A549 (cell line): Measurements from ENCODE around the gene B4GALT2. TPM values are rescaled to one million over a fixed set of nuclear protein-coding genes. Genes with fewer than 3 reads are reported as not detected.

Source experiments
- ATAC-seq, 2 experiments: fragments of 200-7000 bp in 1 of 2; fragments of >200 bp in 1 of 2; cut with Nextera tagmentation in 1 of 2; cut with Tn5 transposase in 1 of 2; 3 replicates each; pipeline versions ENCODE4 v1.8.0 to v1.9.1; 2018 to 2020; ENCODE audit warnings: mild to moderate bottlenecking in 1 of 2, moderate library complexity in 1 of 2
- CTCF ChIA-PET: fragments of 300-600 bp; sonication (Branson Sonifier 250); formaldehyde crosslinking; extraction: SDS; loops from one replicate; lab custom pipeline; 2021; ENCODE audit warnings: antibody characterized with exemption, inconsistent platforms; lab: Yijun Ruan, JAX
- POLR2A ChIA-PET: fragments of 350-600 bp; formaldehyde crosslinking; extraction: SDS; loops from one replicate; lab custom pipeline; 2021; ENCODE audit warnings: antibody characterized with exemption, inconsistent platforms; lab: Yijun Ruan, JAX
- DNase-seq, 2 experiments: peaks; one replicate each; pipeline versions ENCODE4 v3.0.0 to v3.0.0-alpha.2; 2011 to 2016; ENCODE audit warnings: low read depth in 1 of 2, low spot score in 1 of 2
- FAIRE-seq: peaks from 2 replicates; lab custom pipeline; 2011; peaks lifted over from hg19 to GRCh38; lab: Jason Lieb, UNC
- H3K27ac ChIP-seq, 2 experiments: fragments of >200 bp; sonication (Bioruptor Twin); formaldehyde crosslinking; 3 replicates each; pipeline ENCODE4 v1.5.1; 2016 to 2017
- H3K4me1 ChIP-seq: fragments of >200 bp; sonication (Bioruptor Twin); formaldehyde crosslinking; 3 replicates; pipeline ENCODE4 v1.6.1; 2016
- H3K4me2 ChIP-seq: fragments of >200 bp; sonication (Bioruptor Twin); formaldehyde crosslinking; 3 replicates; pipeline ENCODE4 v1.6.1; 2016
- H3K4me3 ChIP-seq: fragments of >200 bp; sonication (Bioruptor Twin); formaldehyde crosslinking; 3 replicates; pipeline ENCODE4 v1.5.1; 2016
- H3K9me3 ChIP-seq: fragments of >200 bp; sonication (Bioruptor Twin); formaldehyde crosslinking; 3 replicates; pipeline ENCODE4 v1.6.1; 2016
- BCL3 ChIP-seq: fragments of >200 bp; sonication (Bioruptor Twin); formaldehyde crosslinking; IDR thresholded peaks from 3 replicates; pipeline ENCODE4 v1.6.1; 2016
- EHF ChIP-seq: fragments of 250-450 bp; sonication (Bioruptor Pico); IDR thresholded peaks from 2 replicates; pipeline ENCODE4 v1.5.0; 2020; ENCODE audit warnings: mild to moderate bottlenecking
- EHMT2 ChIP-seq: fragments of 200-600 bp; sonication (generic); IDR thresholded peaks from 2 replicates; pipeline ENCODE4 v1.6.1; 2016; ENCODE audit warnings: antibody characterized with exemption, low read depth, mild to moderate bottlenecking, moderate library complexity
- EP300 ChIP-seq, 2 experiments: fragments of >200 bp; sonication (Bioruptor Twin); formaldehyde crosslinking; IDR thresholded peaks; 2 replicates in 1 of 2; 3 replicates in 1 of 2; pipeline ENCODE4 v1.6.1; 2016 to 2017
- FOSL2 ChIP-seq, 2 experiments: fragments of 450-650 bp in 1 of 2; fragments of >200 bp in 1 of 2; sonication (Bioruptor Twin) in 1 of 2; formaldehyde crosslinking; IDR thresholded peaks; 2 replicates each; pipeline versions ENCODE4 v1.5.0 to v1.6.1; 2016 to 2020; ENCODE audit warnings: mild to moderate bottlenecking in 1 of 2, moderate library complexity in 1 of 2
- HES2 ChIP-seq: fragments of >200 bp; sonication (Bioruptor Twin); formaldehyde crosslinking; IDR thresholded peaks from 2 replicates; pipeline ENCODE4 v1.6.1; 2016
- HEYL ChIP-seq: fragments of 250-450 bp; sonication (Bioruptor Pico); IDR thresholded peaks from 2 replicates; pipeline ENCODE4 v1.8.0; 2021; ENCODE audit warnings: mild to moderate bottlenecking, moderate library complexity
- HOXA7 ChIP-seq: fragments of 250-450 bp; sonication (Bioruptor Pico); IDR thresholded peaks from 2 replicates; pipeline ENCODE4 v1.5.0; 2020; ENCODE audit warnings: mild to moderate bottlenecking, moderate library complexity
- MAX ChIP-seq: IDR thresholded peaks from 2 replicates; pipeline ENCODE4 v1.6.1; 2012
- NFE2L2 ChIP-seq: fragments of 150-350 bp; conservative IDR thresholded peaks from 2 replicates; pipeline ENCODE4 v1.6.1; 2014; ENCODE audit warnings: low read length
- NPAS2 ChIP-seq: fragments of 250-450 bp; sonication (Bioruptor Pico); IDR thresholded peaks from 2 replicates; pipeline ENCODE4 v1.8.0; 2022; ENCODE audit warnings: mild to moderate bottlenecking, moderate library complexity, borderline replicate concordance
- PBX3 ChIP-seq: IDR thresholded peaks from 2 replicates; pipeline ENCODE4 v1.6.1; 2012
- POLR2A ChIP-seq: IDR thresholded peaks from 2 replicates; pipeline ENCODE4 v1.6.1; 2012; ENCODE audit warnings: mild to moderate bottlenecking, low read length
- POLR2AphosphoS2 ChIP-seq: conservative IDR thresholded peaks from 2 replicates; pipeline ENCODE4 v1.6.1; 2012; ENCODE audit warnings: low read length, improper control_type of control experiment, inconsistent platforms
- RAD21 ChIP-seq, 2 experiments: fragments of >200 bp in 1 of 2; sonication (Bioruptor Twin) in 1 of 2; formaldehyde crosslinking in 1 of 2; IDR thresholded peaks in 1 of 2; conservative IDR thresholded peaks in 1 of 2; 2 replicates in 1 of 2; 3 replicates in 1 of 2; pipeline ENCODE4 v1.6.1; 2012 to 2018; ENCODE audit warnings: inconsistent platforms in 1 of 2
- RFX5 ChIP-seq: fragments of 450-650 bp; IDR thresholded peaks from 2 replicates; pipeline ENCODE4 v1.7.1; 2014; ENCODE audit warnings: antibody characterized with exemption, mild to moderate bottlenecking, moderate library complexity
- SMC3 ChIP-seq: fragments of >200 bp; sonication (Bioruptor Twin); formaldehyde crosslinking; IDR thresholded peaks from 3 replicates; pipeline ENCODE4 v1.6.1; 2018; ENCODE audit warnings: inconsistent platforms
- SREBF2 ChIP-seq: fragments of 450-650 bp; IDR thresholded peaks from 2 replicates; pipeline ENCODE4 v1.6.1; 2014; ENCODE audit warnings: mild to moderate bottlenecking, moderate library complexity
- USF2 ChIP-seq: fragments of 450-650 bp; IDR thresholded peaks from 2 replicates; pipeline ENCODE4 v1.6.1; 2014; ENCODE audit warnings: antibody characterized with exemption
- ZNF302 ChIP-seq: fragments of 250-450 bp; sonication (Bioruptor Pico); IDR thresholded peaks from 2 replicates; pipeline ENCODE4 v1.9.0; 2021; ENCODE audit warnings: inconsistent platforms, mild to moderate bottlenecking, moderate library complexity
- ZSCAN20 ChIP-seq: fragments of 250-450 bp; sonication (Bioruptor Pico); IDR thresholded peaks from 2 replicates; pipeline ENCODE4 v1.8.0; 2022; ENCODE audit warnings: mild to moderate bottlenecking, moderate library complexity
- WGBS: methylation state at CpG from one replicate; pipeline ENCODE4 v1.1.6; 2017; ENCODE audit errors: missing lambda C conversion rate; 5-methylcytosine and 5-hydroxymethylcytosine counted together
- polyA minus RNA-seq: library from RNA; depleted of rRNA, polyadenylated mRNA; stranded (reverse); fragments of >200 nt; gene quantifications from 2 replicates; pipeline ENCODE4 v1.2.3, GENCODE V29; 2011; rRNA and poly(A)+ RNA removed
- polyA plus RNA-seq, 4 experiments: library from polyadenylated mRNA; depleted of rRNA in 3 of 4; stranded (reverse); fragments of >200 nt; fragmentation: RNase III in 1 of 4; extraction: RNeasy Plus Mini Kit Qiagen cat#74134 plus additional on column Dnase treatment in 1 of 4; gene quantifications; 2 replicates in 3 of 4; 3 replicates in 1 of 4; pipeline ENCODE4 v1.2.3, GENCODE V29; 2011 to 2017
- TF ChIP-seq, protein P1 (sequence below): fragments of >200 bp; sonication (Bioruptor Twin); formaldehyde crosslinking; IDR thresholded peaks from 3 replicates; pipeline ENCODE4 v1.5.1; 2016

Gene B4GALT2
- polyA plus RNA-seq (2011; rRNA removed) (19.0 and 21.2 TPM in 2 replicates), polyA plus RNA-seq (2017; fragmentation: RNase III; extraction: RNeasy Plus Mini Kit Qiagen cat#74134 plus additional on column Dnase treatment) (35.8 to 36.4 TPM (median 36.0 TPM) in 3 replicates), polyA minus RNA-seq (30.4 and 32.3 TPM in 2 replicates)
- 35.2 and 58.6 TPM in 2 replicates for polyA plus RNA-seq (2012; cell fraction: cytosol; rRNA removed)
- 49.6 and 74.1 TPM in 2 replicates for polyA plus RNA-seq (2012; cell fraction: nucleus; rRNA removed)

GRCh38 chr1:43978551-43979260 lies at the start of gene B4GALT2:
Gene B4GALT2 (plus strand): TSS chr1:43979210. CDS start chr1:43981161, 1,951 bp downstream.
- CTCF ChIA-PET: interaction anchor here (1.3 to 1.8 kb wide), 5 partner anchors 12 to 215 kb away, joined by 3 to 7 read pairs (median 5); no protein-coding TSS in a partner anchor
- DNase-seq: no peak
- peak in 1 of 2 experiments; percentile 15; a peak in 2 of 6 replicates for ATAC-seq
- Histone ChIP-seq H3K4me3 (peak within 1 kb of the TSS; percentile 95), H3K27ac (peak within 1 kb of the TSS; percentile 84 to 100), H3K4me2 (peak within 1 kb of the TSS; percentile 91), H3K9me3 (no peaks in the 10 kb centered on the region), H3K4me1 (peaks cover 37% of the 10 kb centered on the region; the same call in 2 of the 3 replicates)
- no peak for FAIRE-seq
- WGBS: 13% methylated on average over 19 of the region's 54 CpGs
- TF ChIP-seq HES2: no peak
- no peak for TF ChIP-seq ZSCAN20 (CRISPR knock-in tag)
- TF ChIP-seq SMC3: no peak
- 0 out of 2 replicates have a peak, but pooled peaks have one; percentile 6 for TF ChIP-seq PBX3
- peak; percentile 13; the same call in 1 of the 2 replicates for TF ChIP-seq POLR2A
- POLR2A ChIA-PET: no interaction called here

GRCh38 chr1:43930168-43930948 lies 48.7 kb upstream of the B4GALT2 start:
- TF ChIP-seq SREBF2: no peak
- no peak for TF ChIP-seq NPAS2 (CRISPR knock-in tag)
- no peak for TF ChIP-seq NFE2L2
- TF ChIP-seq HOXA7 (CRISPR knock-in tag): no peak
- TF ChIP-seq RAD21 (conservative IDR thresholded peaks at IDR 0.05 in 1 of 2, IDR thresholded peaks at IDR 0.05 in 1 of 2): 0 out of 5 replicates have a peak, but pooled peaks of 1 of the 2 experiments have one; percentile 8
- DNase-seq (no peak), ATAC-seq (peak in 1 of 2 experiments; percentile 34; a peak in 1 of 6 replicates), FAIRE-seq (no peak)
- Histone ChIP-seq H3K4me2 (no peak overlapping the region; the same call in 2 of the 3 replicates), H3K27ac (peak overlapping the region; percentile 70 to 92), H3K4me1 (peaks cover 45% of the 10 kb centered on the region), H3K4me3 (no peak overlapping the region), H3K9me3 (no peaks in the 10 kb centered on the region)
- WGBS: 87% methylated on average over 6 of the region's 10 CpGs
- ChIA-PET CTCF (interaction anchor here (1.1 to 16.9 kb wide), 5 partner anchors 9 to 165 kb away, joined by 3 to 243 read pairs (median 5); no protein-coding TSS in a partner anchor), POLR2A (no interaction called here)

- Histone ChIP-seq H3K4me1 (peaks cover 46% of the 10 kb centered on the region), H3K4me2 (no peak overlapping the region), H3K4me3 (no peak overlapping the region), H3K9me3 (no peaks in the 10 kb centered on the region), H3K27ac (peak overlapping the region; percentile 1 to 92; a peak in 4 of 6 replicates)
- ChIA-PET CTCF (interaction anchor here (1.2 to 16.9 kb wide), 4 partner anchors 9 to 166 kb away, joined by 4 to 243 read pairs (median 5); no protein-coding TSS in a partner anchor), POLR2A (no interaction called here)
- ATAC-seq (no peak), DNase-seq (no peak), FAIRE-seq (no peak)
- 84% methylated on average over 4 of the region's 4 CpGs for WGBS
- TF ChIP-seq POLR2A: no peak
- TF ChIP-seq RFX5: no peak
- TF ChIP-seq FOSL2 (IDR thresholded peaks at IDR 0.05): no peak
- TF ChIP-seq FOSL2 (CRISPR knock-in tag; IDR thresholded peaks at IDR 0.05): no peak
- TF ChIP-seq HOXA7 (CRISPR knock-in tag): no peak
- TF ChIP-seq, protein P1, sequence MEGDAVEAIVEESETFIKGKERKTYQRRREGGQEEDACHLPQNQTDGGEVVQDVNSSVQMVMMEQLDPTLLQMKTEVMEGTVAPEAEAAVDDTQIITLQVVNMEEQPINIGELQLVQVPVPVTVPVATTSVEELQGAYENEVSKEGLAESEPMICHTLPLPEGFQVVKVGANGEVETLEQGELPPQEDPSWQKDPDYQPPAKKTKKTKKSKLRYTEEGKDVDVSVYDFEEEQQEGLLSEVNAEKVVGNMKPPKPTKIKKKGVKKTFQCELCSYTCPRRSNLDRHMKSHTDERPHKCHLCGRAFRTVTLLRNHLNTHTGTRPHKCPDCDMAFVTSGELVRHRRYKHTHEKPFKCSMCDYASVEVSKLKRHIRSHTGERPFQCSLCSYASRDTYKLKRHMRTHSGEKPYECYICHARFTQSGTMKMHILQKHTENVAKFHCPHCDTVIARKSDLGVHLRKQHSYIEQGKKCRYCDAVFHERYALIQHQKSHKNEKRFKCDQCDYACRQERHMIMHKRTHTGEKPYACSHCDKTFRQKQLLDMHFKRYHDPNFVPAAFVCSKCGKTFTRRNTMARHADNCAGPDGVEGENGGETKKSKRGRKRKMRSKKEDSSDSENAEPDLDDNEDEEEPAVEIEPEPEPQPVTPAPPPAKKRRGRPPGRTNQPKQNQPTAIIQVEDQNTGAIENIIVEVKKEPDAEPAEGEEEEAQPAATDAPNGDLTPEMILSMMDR: no peak
- no peak for TF ChIP-seq USF2
- TF ChIP-seq HEYL: no peak
- no peak for TF ChIP-seq EHF (CRISPR knock-in tag)
- no peak for TF ChIP-seq PBX3
- TF ChIP-seq ZNF302: no peak
- TF ChIP-seq POLR2AphosphoS2: no peak
- no peak for TF ChIP-seq BCL3
- TF ChIP-seq EHMT2: no peak
- no peak for TF ChIP-seq EP300 (IDR thresholded peaks at IDR 0.05)
- no peak for TF ChIP-seq RAD21 (conservative IDR thresholded peaks at IDR 0.05 in 1 of 2, IDR thresholded peaks at IDR 0.05 in 1 of 2)
- no peak for TF ChIP-seq MAX
These were observed 48.1 kb upstream of the B4GALT2 start for GRCh38 chr1:43930949-43931275.
